Left renal pelvis (tissue), 4 donors: ENCODE measurements around the gene CDC42SE2. TPM values are rescaled to one million over a fixed set of nuclear protein-coding genes. Genes with fewer than 3 reads are reported as not detected.
"Not testable (repeated sequence)": the region's sequence is repeated elsewhere in the genome, so short reads cannot be mapped to it uniquely, and the experiment has no call there.

Source experiments
- DNase-seq, 4 donors: peaks; one replicate each; pipeline ENCODE4 v3.0.0-alpha.2; 2013; ENCODE audit warnings: low read depth in 4 of 4, low spot score in 3 of 4
- polyA plus RNA-seq, 4 donors: library from polyadenylated mRNA; unstranded; fragments of 120-200 nt; gene quantifications; one replicate each; pipeline ENCODE4 v1.2.1, GENCODE V29; 2013; ENCODE audit not compliant: insufficient read length in 4 of 4

CDC42SE2 gene
- polyA plus RNA-seq, 4 donors, result 33.1 to 61.2 (median 51.1) TPM

GRCh38 chr5:131357739-131358561 is 94.1 kb downstream of the CDC42SE2 start:
- DNase-seq, result no peak

GRCh38 chr5:131361677-131362315 is 97.9 kb downstream of the CDC42SE2 start:
- no peak for DNase-seq

GRCh38 chr5:131363811-131364506 is 100.1 kb downstream of the CDC42SE2 start:
- DNase-seq, result no peak

GRCh38 chr5:131364507-131365050 is 100.7 kb downstream of the CDC42SE2 start:
- no peak for DNase-seq

GRCh38 chr5:131366428-131366827 is 102.6 kb downstream of the CDC42SE2 start:
- no peak for DNase-seq

GRCh38 chr5:131367219-131367860 is 103.5 kb downstream of the CDC42SE2 start:
- DNase-seq, result no peak

- no peak for DNase-seq
These were observed 105.0 kb downstream of the CDC42SE2 start for GRCh38 chr5:131368866-131369265.

- no peak for DNase-seq
These were observed 105.7 kb downstream of the CDC42SE2 start for GRCh38 chr5:131369558-131369957.

GRCh38 chr5:131371835-131372234 is 108.0 kb downstream of the CDC42SE2 start:
- DNase-seq, result no peak

- no peak for DNase-seq
These were observed 109.4 kb downstream of the CDC42SE2 start for GRCh38 chr5:131373265-131373664.

- no peak for DNase-seq
These were observed 111.5 kb downstream of the CDC42SE2 start for GRCh38 chr5:131375351-131375750.

GRCh38 chr5:131377346-131377745 is 113.5 kb downstream of the CDC42SE2 start:
- no peak for DNase-seq

GRCh38 chr5:131377785-131378325 is 114.0 kb downstream of the CDC42SE2 start:
- no peak for DNase-seq

GRCh38 chr5:131378721-131379541 is 115.1 kb downstream of the CDC42SE2 start:
- no peak for DNase-seq

- no peak for DNase-seq
These were observed 115.9 kb downstream of the CDC42SE2 start for GRCh38 chr5:131379723-131380122.

GRCh38 chr5:131380238-131380637 is 116.4 kb downstream of the CDC42SE2 start:
- not testable (repeated sequence) for DNase-seq

- no peak for DNase-seq
These were observed 117.2 kb downstream of the CDC42SE2 start for GRCh38 chr5:131381021-131381420.

GRCh38 chr5:131381777-131382176 is 117.9 kb downstream of the CDC42SE2 start:
- no peak for DNase-seq
